Endothelial cell of umbilical vein (primary cell): ENCODE data around the gene PIM3.

Experiments
- CTCF ChIP-seq, 2 donors: IDR thresholded peaks; 1 replicate in 1 of 2; 2 replicates in 1 of 2; pipeline ENCODE4 v1.5.1; 2011; ENCODE audit warnings: low read length in 2 of 2, mild to moderate bottlenecking in 2 of 2, moderate library complexity in 2 of 2, control low read depth in 1 of 2, inconsistent platforms in 1 of 2, low read depth in 1 of 2; ENCODE audit not compliant: insufficient read depth in 1 of 2; ENCODE audit errors: extremely low read depth in 1 of 2
- EZH2 ChIP-seq: IDR thresholded peaks from 2 replicates; pipeline ENCODE4 v1.6.1; 2012; ENCODE audit warnings: borderline replicate concordance, low read depth, mild to moderate bottlenecking, moderate library complexity, low read length, inconsistent platforms; ENCODE audit not compliant: severe bottlenecking
- GATA2 ChIP-seq: IDR thresholded peaks from 2 replicates; pipeline ENCODE4 v1.7.0; 2011; ENCODE audit warnings: low read depth, mild to moderate bottlenecking, moderate library complexity, mixed read lengths, low read length; ENCODE audit not compliant: insufficient read length, insufficient read depth
- JUN ChIP-seq: IDR thresholded peaks from 2 replicates; pipeline ENCODE4 v1.6.1; 2011; ENCODE audit warnings: borderline replicate concordance, low read depth; ENCODE audit not compliant: insufficient read length, insufficient read depth
- POLR2A ChIP-seq: IDR thresholded peaks from 2 replicates; pipeline ENCODE4 v1.6.1; 2012; ENCODE audit warnings: low read depth, mild to moderate bottlenecking, control low read depth, low read length
- POLR2AphosphoS5 ChIP-seq: IDR thresholded peaks from 2 replicates; pipeline ENCODE4 v1.6.1; 2012; ENCODE audit warnings: low read depth, mild to moderate bottlenecking, control low read depth, low read length, moderate library complexity; ENCODE audit not compliant: insufficient read depth
- TF ChIP-seq, protein P1 (sequence below): IDR thresholded peaks from 2 replicates; pipeline ENCODE4 v1.6.1; 2011; ENCODE audit not compliant: insufficient read depth, insufficient read length

GRCh38 chr22:49959782-49960158 is 802 bp upstream of the PIM3 start:
- no peak for TF ChIP-seq EZH2
- no peak for TF ChIP-seq CTCF (IDR thresholded peaks at IDR 0.05; ENCODE audit: extremely low read depth in 1 of 2, insufficient read depth in 1 of 2, low read depth in 1 of 2, low read length in 2 of 2)
- no peak for TF ChIP-seq POLR2A
- TF ChIP-seq, protein P1, sequence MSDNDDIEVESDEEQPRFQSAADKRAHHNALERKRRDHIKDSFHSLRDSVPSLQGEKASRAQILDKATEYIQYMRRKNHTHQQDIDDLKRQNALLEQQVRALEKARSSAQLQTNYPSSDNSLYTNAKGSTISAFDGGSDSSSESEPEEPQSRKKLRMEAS: no peak
- no peak for TF ChIP-seq POLR2AphosphoS5
- no peak for TF ChIP-seq JUN
- no peak for TF ChIP-seq GATA2
